ENCODE measurements around the gene NPPB. TPM values are rescaled to one million over a fixed set of nuclear protein-coding genes. Genes with fewer than 3 reads are reported as not detected.

The NPPB gene
- total RNA-seq, 1 experiment from 2014 or later: 0.35 TPM

- no peak for TF ChIP-seq CTCF (conservative IDR thresholded peaks at IDR 0.05)
Measured at GRCh38 chr1:11874624-11875023, 15.9 kb upstream of the NPPB start.

More at GRCh38 chr1:11874624-11875023, 15.9 kb upstream of the NPPB start:
- no peaks in the 10 kb centered on the region for H3K4me1 ChIP-seq (ENCODE audit: insufficient read depth, low read length)
- no peaks in the 10 kb centered on the region; the same call in none of the 2 replicates for H3K27me3 Mint-ChIP-seq (ENCODE audit: low read depth)
- no peak overlapping the region for H2BK5ac ChIP-seq (ENCODE audit: insufficient read length, low read length)
- no peaks in the 10 kb centered on the region for H3K4me1 Mint-ChIP-seq
- no peak overlapping the region for H3K27ac Mint-ChIP-seq
- H2AFZ ChIP-seq (ENCODE audit: low read length): no peak overlapping the region
- no peaks in the 10 kb centered on the region for H3K79me2 ChIP-seq (ENCODE audit: insufficient read depth, low read length)
- no peaks in the 10 kb centered on the region for H3K79me1 ChIP-seq (ENCODE audit: insufficient read depth, low read depth, low read length, poor library complexity, severe bottlenecking)
- no peaks in the 10 kb centered on the region for H3K27me3 ChIP-seq (ENCODE audit: insufficient read depth, low read length)
- no peaks in the 10 kb centered on the region; a peak in 1 of 7 replicates for H3K36me3 Mint-ChIP-seq (ENCODE audit: insufficient read depth in 1 of 3, low read depth in 3 of 3)
- H3T11ph ChIP-seq (ENCODE audit: low read length): no peak overlapping the region
- H3K4me2 ChIP-seq (ENCODE audit: insufficient read depth, insufficient read length, low read length): no peak overlapping the region
- no peaks in the 10 kb centered on the region for H4K20me1 ChIP-seq (ENCODE audit: control insufficient read depth, insufficient read depth, insufficient read length)
- H3K4ac ChIP-seq (ENCODE audit: low read depth, low read length): no peak overlapping the region
- no peaks in the 10 kb centered on the region for H3K23me2 ChIP-seq (ENCODE audit: insufficient read length, low read depth, low read length, poor library complexity, severe bottlenecking)
- no peak overlapping the region for H2BK20ac ChIP-seq (ENCODE audit: low read depth, low read length, poor library complexity, severe bottlenecking)
- no peak overlapping the region for H2BK15ac ChIP-seq (ENCODE audit: low read depth, low read length)
- H3K9ac ChIP-seq (ENCODE audit: extremely low read depth, insufficient read length, low read length): no peak overlapping the region
- H4K91ac ChIP-seq (ENCODE audit: insufficient read length, low read depth, low read length): no peak overlapping the region
- no peak overlapping the region for H2BK120ac ChIP-seq (ENCODE audit: low read depth, low read length, poor library complexity, severe bottlenecking)
- no peak overlapping the region for H2BK12ac ChIP-seq (ENCODE audit: insufficient read length, low read depth, low read length)
- no peak overlapping the region for H3K18ac ChIP-seq (ENCODE audit: insufficient read length, low read depth, low read length)
- H3K27ac ChIP-seq (ENCODE audit: insufficient read length, low read depth, low read length): no peak overlapping the region
- H4K5ac ChIP-seq (ENCODE audit: insufficient read length, low read depth, low read length): no peak overlapping the region
- no peak overlapping the region for H2AK5ac ChIP-seq (ENCODE audit: insufficient read length, low read length)
- no peaks in the 10 kb centered on the region for H3K9me3 ChIP-seq (ENCODE audit: control insufficient read depth, low read depth, low read length)
- no peak for DNase-seq
- no peak overlapping the region for H3K23ac ChIP-seq (ENCODE audit: insufficient read length, low read depth, low read length)
- H3K9me3 Mint-ChIP-seq: no peaks in the 10 kb centered on the region
- H4K8ac ChIP-seq (replicated peaks; ENCODE audit: insufficient read length, low read depth, low read length): no peak overlapping the region
- H3K56ac ChIP-seq (ENCODE audit: insufficient read length, low read depth, low read length): no peak overlapping the region
- no CpG with 5 or more reads among the region's 6 CpGs for WGBS (ENCODE audit: extremely low coverage, insufficient read length, low lambda C conversion rate)
- H3K14ac ChIP-seq (ENCODE audit: insufficient read depth, low read length): no peak overlapping the region
- no peak overlapping the region for H3K4me3 Mint-ChIP-seq
